Head of caudate nucleus (tissue), 42 donors: ENCODE results near the gene DUSP14.
"Not testable (repeated sequence)": the region's sequence is repeated elsewhere in the genome, so short reads cannot be mapped to it uniquely, and the experiment has no call there.

Experiments
- DNase-seq, 42 donors: peaks; one replicate each; pipeline versions ENCODE4 v3.0.0 to v3.0.0-alpha.2; 2020 to 2021; ENCODE audit warnings: mixed read lengths in 7 of 42
- intact Hi-C: fragments of 100-400 bp; cut with DNase I; formaldehyde crosslinking; loops from one replicate; pipeline ENCODE4 v1.15.0; 2022

Gene DUSP14

DNA sequence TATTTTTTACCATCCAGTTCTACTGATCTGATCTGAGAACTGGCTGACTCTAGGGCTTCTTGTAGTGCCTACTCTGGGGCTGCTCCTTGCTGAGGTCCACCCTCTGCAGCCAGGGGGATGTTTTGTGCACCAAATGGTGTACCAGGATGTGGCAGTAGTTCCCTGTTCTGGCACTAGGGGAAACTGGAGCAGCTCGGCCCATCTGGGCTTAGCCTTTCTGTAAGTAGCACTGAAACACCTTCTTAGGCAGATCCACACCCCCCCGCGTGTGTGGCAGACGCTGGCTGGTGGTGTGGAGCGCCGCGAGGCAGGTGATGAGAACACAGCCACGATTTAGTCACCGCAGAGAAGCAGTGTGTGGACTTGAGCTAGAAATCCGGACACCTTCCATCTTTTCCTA is 17.0 kb downstream of the DUSP14 start:
- peak in 33 of 42 donors; percentile 22 to 73 (median 42) for DNase-seq
- intact Hi-C loops: no loop called here

DNA sequence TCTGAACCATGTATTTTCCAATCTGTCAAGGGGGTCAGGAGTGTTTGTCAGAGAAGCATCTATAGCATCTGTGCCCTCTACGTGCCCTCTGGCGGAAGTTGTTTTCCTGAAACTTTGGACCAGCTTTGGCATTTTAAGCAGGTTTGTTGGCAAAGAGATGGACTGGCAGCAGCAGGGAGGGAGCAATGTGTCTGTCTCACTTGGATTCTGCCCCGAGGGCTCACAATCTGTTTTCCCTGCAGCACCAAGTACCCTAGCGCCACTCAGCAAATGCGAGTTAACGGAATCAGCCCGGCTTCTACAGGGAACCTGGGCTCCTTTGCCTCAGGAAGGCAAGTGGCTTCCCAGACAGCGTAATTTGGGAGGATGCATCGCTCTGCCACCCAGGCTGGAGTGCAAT is 17.4 kb downstream of the DUSP14 start:
- DNase-seq: peak in 3 of 42 donors; percentile 23 to 54 (median 30)
- intact Hi-C loops: no loop called here

GRCh38 chr17:37510056-37510455 is 20.4 kb downstream of the DUSP14 start:
- DNase-seq: no peak
- intact Hi-C loops: no loop called here

DNA sequence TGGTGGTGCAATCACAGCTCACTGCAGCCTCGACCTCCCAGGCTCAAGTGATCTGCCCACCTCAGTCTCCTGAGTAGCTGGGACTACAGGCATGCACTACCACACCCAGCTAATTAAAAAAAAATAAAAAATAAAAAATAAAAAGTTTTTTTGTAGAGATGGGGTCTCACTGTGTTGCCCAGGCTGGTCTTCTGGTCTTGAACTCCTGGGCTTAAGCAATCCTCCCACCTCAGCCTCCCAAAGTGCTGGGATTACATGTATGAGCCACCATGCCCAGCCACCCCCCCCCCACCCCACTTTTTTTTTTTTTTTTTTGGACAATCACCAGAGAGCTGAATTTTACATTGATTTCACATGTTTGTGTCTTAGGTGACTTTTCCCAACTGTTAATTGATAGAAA is 22.0 kb downstream of the DUSP14 start:
- DNase-seq, intact Hi-C loops: not testable (repeated sequence)

- DNase-seq: peak in 26 of 42 donors; percentile 5 to 71 (median 40)
- intact Hi-C loops: no loop called here
These were observed 22.9 kb downstream of the DUSP14 start for GRCh38 chr17:37512442-37513068.

DNA sequence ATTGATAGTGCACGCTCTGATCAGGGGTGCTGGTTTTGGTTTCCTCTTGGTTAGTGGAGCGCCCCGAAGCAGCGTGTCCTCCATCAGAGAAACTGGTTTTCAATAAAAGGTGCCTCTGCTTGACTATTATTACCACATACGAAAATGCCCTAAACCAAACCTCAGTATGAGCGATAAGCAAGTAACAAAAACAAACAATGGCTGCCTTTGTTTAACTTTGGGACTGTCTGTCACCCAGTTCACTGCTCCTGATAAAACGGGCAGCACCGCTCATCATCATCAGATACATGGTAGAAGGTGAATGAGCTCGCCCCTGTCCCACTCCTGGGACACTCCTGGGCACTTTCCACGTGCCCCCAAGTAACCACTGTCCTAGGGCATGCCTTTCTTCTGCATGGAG is 24.0 kb downstream of the DUSP14 start:
- no peak for DNase-seq
- intact Hi-C loops: no loop called here

GRCh38 chr17:37516127-37516571 is 26.5 kb downstream of the DUSP14 start:
- peak in 5 of 42 donors; percentile 10 to 47 (median 19) for DNase-seq
- intact Hi-C loops: no loop called here

GRCh38 chr17:37517881-37518280 is 28.2 kb downstream of the DUSP14 start:
- DNase-seq: no peak
- intact Hi-C loops: no loop called here

GRCh38 chr17:37518826-37519225 is 29.1 kb downstream of the DUSP14 start:
- peak in 6 of 42 donors; percentile 19 to 51 (median 32) for DNase-seq
- intact Hi-C loops: no loop called here

DNA sequence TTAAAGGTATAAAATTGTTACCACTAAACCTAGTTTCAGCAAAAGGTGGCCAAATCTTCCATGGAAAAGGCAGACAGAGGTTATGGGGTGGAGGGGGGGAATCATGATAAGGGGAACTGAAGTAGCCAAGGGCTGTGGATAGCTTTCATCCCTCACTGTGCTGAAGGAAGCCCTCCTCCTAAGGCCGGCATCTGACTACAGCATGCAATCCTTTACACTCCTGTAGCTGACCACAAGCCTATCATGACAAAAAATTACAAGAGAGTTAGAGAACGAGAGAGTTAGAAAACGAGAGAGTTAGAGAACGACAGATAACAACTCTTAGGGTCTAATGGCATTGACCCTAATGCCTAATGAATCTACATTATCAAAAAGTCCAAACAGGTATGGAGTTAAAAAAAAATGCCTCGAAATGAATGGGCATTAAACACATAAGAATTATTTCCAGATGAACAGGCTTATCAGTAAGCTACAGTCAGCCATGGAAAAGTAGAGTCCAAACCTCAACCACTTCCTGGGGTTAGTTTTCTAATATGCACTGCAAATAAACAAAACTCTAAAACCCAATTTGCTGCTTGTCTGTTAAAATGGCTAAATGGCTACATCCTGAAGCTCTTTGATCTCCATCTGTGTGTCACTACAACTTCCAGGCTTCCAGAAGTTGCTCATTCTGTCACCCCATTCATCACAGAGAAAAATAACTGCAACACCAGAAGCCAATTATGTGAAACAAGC is 29.7 kb downstream of the DUSP14 start:
- no peak for DNase-seq
- intact Hi-C loops: no loop called here

GRCh38 chr17:37520174-37520573 is 30.5 kb downstream of the DUSP14 start:
- intact Hi-C loops: no loop called here

GRCh38 chr17:37521821-37522220 is 32.1 kb downstream of the DUSP14 start:
- intact Hi-C loops: no loop called here

More at GRCh38 chr17:37520174-37520573, 30.5 kb downstream of the DUSP14 start:
- DNase-seq: no peak

GRCh38 chr17:37523715-37524219 is 34.1 kb downstream of the DUSP14 start:
- intact Hi-C loops: no loop called here

More at GRCh38 chr17:37521821-37522220, 32.1 kb downstream of the DUSP14 start:
- DNase-seq: no peak

DNA sequence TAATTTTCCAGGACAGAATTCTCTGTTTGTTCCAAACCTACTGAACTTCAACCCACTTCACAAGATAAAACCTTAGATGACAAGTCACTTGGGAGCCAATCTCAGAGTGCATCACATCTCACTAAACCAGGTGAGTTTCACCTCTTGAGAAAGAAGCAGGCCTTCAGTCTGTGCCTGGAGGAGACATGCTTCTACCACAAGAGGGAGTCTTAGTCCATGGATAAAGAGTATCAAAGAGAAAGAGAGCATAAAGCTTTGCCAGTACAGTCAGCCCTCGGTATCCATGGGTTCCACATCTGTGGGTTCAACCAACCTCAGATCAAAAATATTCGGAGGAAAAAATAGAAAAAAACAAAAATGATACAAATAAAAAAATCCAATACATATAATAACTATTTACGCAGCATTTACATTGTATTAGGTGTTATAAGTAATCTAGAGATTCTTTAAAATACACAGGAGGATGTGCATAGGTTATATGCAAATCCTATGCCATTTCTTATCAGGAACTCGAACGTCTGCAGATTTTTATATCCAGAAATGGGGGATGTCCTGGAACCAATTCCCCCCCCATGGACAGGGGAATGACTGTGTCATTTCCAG is 37.7 kb downstream of the DUSP14 start:
- intact Hi-C loops: no loop called here
- DNase-seq: peak in 19 of 42 donors; percentile 8 to 71 (median 48)

More at GRCh38 chr17:37523715-37524219, 34.1 kb downstream of the DUSP14 start:
- peak in 1 of 42 donors; percentile 27 for DNase-seq

GRCh38 chr17:37530420-37530819 is 40.7 kb downstream of the DUSP14 start:
- no peak for DNase-seq
- intact Hi-C loops: no loop called here

DNA sequence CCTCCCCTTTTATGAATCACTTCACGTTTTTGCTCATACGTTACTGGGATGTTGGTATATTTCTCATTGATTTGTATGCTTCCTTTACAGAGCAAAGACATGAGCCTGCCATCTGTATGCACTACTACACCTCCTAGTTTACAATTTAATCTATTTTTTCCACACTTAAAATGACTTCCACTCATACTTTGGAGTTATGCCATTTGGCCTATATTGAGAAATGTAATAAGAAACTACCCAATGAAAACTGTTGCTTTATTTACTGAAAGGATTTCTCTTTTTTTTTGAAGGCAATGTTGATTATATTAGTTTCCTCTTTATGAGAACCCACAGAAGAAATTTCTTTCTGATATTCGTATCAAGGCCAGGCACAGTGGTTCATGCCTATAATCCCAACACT is 43.1 kb downstream of the DUSP14 start:
- no peak for DNase-seq
- intact Hi-C loops: no loop called here

DNA sequence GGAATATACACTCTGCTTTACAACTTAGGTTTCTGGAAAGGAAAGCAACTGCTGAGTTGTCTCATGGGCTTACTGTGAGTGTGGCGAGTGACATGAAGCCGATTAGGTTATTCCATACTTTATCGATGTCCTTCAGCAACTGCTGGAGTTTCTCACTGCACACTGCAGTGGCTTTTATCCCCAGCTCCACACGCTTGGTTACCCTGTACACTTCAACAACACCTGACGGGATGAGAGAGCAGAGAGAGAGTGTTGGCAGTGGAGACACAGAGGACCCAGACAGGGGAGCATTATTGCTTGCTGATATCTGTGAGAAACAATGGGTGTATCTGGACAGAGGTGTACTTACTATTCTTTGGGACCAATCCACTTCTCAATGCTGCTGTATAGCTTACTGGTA is 46.2 kb downstream of the DUSP14 start:
- DNase-seq: no peak

GRCh38 chr17:37538981-37539659 is 49.4 kb downstream of the DUSP14 start:
- DNase-seq: no peak
- intact Hi-C loops: no loop called here

More for the DNA sequence above, 46.2 kb downstream of the DUSP14 start:
- intact Hi-C loops: no loop called here
